Motor neuron (in vitro differentiated cells): ENCODE measurements around the gene DSTYK. TPM values are rescaled to one million over a fixed set of nuclear protein-coding genes. Genes with fewer than 3 reads are reported as not detected.

Experiments
- ATAC-seq, 8 experiments: fragments of 200-7000 bp; cut with Tn5 transposase; replicated peaks in 6 of 8; 2 replicates each; pipeline ENCODE4 v1.8.0; 2021; ENCODE audit warnings: mild to moderate bottlenecking in 8 of 8, moderate library complexity in 8 of 8
- H3K27ac ChIP-seq, 2 donors: fragments of 250-450 bp; sonication (Bioruptor Pico); 2 replicates each; pipeline ENCODE4 v1.9.0; 2021; ENCODE audit warnings: antibody characterized with exemption in 2 of 2, mild to moderate bottlenecking in 2 of 2, moderate library complexity in 1 of 2
- H3K4me1 ChIP-seq, 2 donors: fragments of 250-450 bp; sonication (Bioruptor Pico); replicated peaks in 1 of 2; 2 replicates each; pipeline ENCODE4 v1.6.1; 2021; ENCODE audit warnings: antibody characterized with exemption in 2 of 2, mild to moderate bottlenecking in 2 of 2, moderate library complexity in 1 of 2
- H3K4me3 ChIP-seq, 5 donors: fragments of 250-450 bp; sonication (Bioruptor Pico); 2 replicates each; pipeline ENCODE4 v1.9.0; 2021; ENCODE audit warnings: antibody characterized with exemption in 5 of 5, mild to moderate bottlenecking in 5 of 5, moderate library complexity in 4 of 5
- WGBS, 10 experiments: fragments of 450-650 bp; shearing (Covaris generic); methylation state at CpG; one replicate each; pipeline ENCODE4 v1.0.0; 2022; 5-methylcytosine and 5-hydroxymethylcytosine counted together
- in situ Hi-C, 9 experiments: fragments of 400-800 bp; cut with MboI; loops; one replicate each; pipeline ENCODE4 v1.15.0; 2021; ENCODE audit warnings: low sequenced_read_pairs in 9 of 9, low pct_unique_long_range_greater_than_20kb in 2 of 9; ENCODE audit not compliant: unreplicated experiment in 9 of 9
- total RNA-seq, 8 experiments: library from RNA; unstranded; fragments of 300-600 nt; gene quantifications; 2 replicates each; pipeline versions ENCODE4 v1.2.3 to v1.2.4, GENCODE V29; 2022

DSTYK gene
- total RNA-seq, 8 experiments from 2014 or later: 9.6 to 18.3 (median 12.0) TPM

DNA sequence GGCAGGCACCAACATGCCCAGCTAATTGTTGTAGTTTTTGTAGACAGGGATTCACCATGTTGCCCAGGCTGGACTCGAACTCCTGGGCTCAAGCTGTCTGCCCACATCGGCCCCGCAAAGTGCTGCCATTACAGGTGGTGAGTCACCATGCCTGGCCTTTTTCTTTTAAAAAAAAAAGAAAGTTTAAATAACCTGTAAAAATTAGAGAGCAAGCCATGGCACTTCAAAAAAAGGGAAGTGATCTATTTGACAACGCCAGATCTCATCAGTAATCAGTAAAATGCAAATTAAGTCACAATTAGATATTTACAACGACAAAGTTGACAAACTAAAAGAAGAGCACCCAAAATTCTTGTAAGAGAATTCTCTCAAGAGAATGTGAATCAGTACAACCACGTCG, 86.8 kb downstream of the DSTYK start:
- Histone ChIP-seq H3K4me1 (peaks cover 9 to 14% of the 10 kb centered on the region in 2 donors), H3K27ac (no peak overlapping the region), H3K4me3 (no peak overlapping the region)
- in situ Hi-C loops: no loop called here
- WGBS, 10 experiments: 74 to 90% (median 82%) methylated on average over 3 to 7 of the region's 7 CpGs; no CpG with 5 or more reads in 1 of the 10 experiments
- no peak for ATAC-seq

DNA sequence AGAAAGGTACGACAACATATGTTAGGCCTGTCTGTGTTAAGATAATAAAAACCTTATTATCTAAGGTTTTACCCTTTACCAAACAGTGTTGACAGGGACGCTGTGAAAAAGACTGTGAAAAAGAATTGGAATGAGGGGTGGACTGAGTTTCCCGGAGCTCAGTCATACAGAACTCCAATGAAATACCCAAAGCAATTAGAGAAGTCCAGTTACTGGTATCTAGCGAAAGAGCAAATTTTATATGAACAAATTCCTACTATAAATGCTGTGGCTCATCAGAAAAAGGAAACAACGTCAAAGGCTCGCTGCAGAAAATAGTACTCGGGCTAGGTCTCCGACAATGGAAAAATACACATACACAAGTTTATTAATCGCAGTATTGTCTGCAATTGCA, 89.0 kb downstream of the DSTYK start:
- in situ Hi-C loops: no loop called here
- 0 to 51% (median 31%) methylated on average over 1 to 9 of the region's 9 CpGs for WGBS, 10 experiments
- ATAC-seq: peak in 5 of 8 experiments; percentile 7 to 30 (median 19)
- peak overlapping the region; percentile 98 to 99 for H3K27ac ChIP-seq
- H3K4me3 ChIP-seq: peak overlapping the region; percentile 58 to 86 (median 71)
- H3K4me1 ChIP-seq: peaks cover 9 to 14% of the 10 kb centered on the region in 2 donors

DNA sequence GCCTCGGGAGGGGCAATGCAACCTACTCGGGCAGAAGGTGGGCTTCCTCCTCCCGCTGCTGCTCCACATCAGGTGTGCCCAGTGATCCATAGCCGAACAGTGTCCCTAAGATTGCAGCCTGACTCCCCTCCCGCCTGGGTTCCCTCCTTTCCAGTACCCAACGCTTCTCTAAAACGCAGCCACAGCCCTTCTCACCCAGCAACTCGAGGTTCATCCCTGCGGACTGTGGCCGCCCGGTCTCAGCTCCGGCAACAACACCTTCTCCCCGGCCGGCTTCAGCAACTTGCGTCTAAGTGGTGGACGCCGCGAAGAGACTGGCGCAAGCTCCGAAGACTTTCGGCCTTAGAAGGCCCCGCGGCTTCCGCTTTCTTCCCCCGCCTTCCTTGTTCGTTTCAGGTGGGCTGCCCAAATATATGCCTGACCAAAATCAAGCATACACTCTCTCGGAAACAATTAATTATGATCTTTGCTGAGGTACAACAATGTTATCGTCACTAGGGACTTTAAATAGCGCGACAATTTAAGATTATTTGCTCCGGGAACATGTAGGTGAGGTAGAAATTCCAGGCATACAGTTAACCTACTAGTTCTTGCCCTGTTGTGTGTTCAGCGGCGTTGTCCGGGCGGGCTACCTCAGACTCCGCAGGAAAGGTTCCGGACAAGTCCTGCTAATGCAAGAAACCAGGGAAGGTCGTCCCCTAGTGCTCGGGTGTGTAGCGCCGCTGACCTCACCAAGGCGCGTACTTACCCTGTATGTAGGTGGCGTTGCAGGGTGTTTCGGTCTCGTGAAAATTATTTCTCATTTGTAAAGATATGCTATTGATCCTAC, 89.6 kb downstream of the DSTYK start, which contains the start of gene RBBP5:
RBBP5 (minus strand) TSS at position 319 of the 829 bp plus-strand sequence; CDS start at position 214, 105 bp downstream.
- 0 to 2% (median 0%) methylated on average over 1 to 45 of the region's 46 CpGs; no CpG with 5 or more reads in 1 of the 10 experiments for WGBS, 10 experiments
- in situ Hi-C loops: no loop called here
- peak within 1 kb of the TSS; percentile 98 to 99 for H3K27ac ChIP-seq
- peak; percentile 96 to 99 (median 99) for ATAC-seq
- peaks cover 9 to 14% of the 10 kb centered on the region in 2 donors for H3K4me1 ChIP-seq
- peak within 1 kb of the TSS; percentile 58 to 86 (median 71) for H3K4me3 ChIP-seq

DNA sequence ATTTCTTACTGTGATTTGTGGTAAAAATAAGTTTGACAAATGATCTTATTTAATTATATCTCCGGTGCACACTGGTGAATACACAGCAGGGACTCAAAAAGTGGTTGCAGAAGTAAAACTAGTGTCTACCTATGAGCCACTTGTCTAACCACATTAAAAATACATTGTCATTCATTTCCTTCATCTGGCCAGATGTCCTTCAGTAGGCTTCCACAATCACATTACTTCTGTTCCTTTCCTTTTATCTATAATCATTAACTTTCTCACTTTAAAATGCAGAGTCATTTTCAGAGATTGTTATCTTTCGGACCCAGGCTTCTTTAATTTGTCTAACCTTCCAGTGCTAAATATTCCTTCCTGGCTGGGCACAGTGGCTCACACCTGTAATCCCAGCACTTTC, 92.8 kb downstream of the DSTYK start:
- ATAC-seq: no peak
- no peak overlapping the region for H3K27ac ChIP-seq
- no peak overlapping the region for H3K4me3 ChIP-seq
- in situ Hi-C loops: no loop called here
- 71 to 100% (median 95%) methylated on average over 1 to 2 of the region's 2 CpGs; no CpG with 5 or more reads in 1 of the 10 experiments for WGBS, 10 experiments
- peaks cover 9 to 14% of the 10 kb centered on the region in 2 donors for H3K4me1 ChIP-seq

- in situ Hi-C loops: no loop called here
- no peak overlapping the region for H3K4me3 ChIP-seq
- ATAC-seq: no peak
- no peak overlapping the region for H3K27ac ChIP-seq
- no peaks in the 10 kb centered on the region for H3K4me1 ChIP-seq
Observed at GRCh38 chr1:205111354-205111753, 100.1 kb downstream of the DSTYK start.

- ATAC-seq: no peak
- WGBS, 10 experiments: 70 to 100% (median 84%) methylated on average over 1 to 5 of the region's 5 CpGs; no CpG with 5 or more reads in 5 of the 10 experiments
- no peak overlapping the region for H3K4me3 ChIP-seq
- H3K4me1 ChIP-seq: no peaks in the 10 kb centered on the region
- H3K27ac ChIP-seq: no peak overlapping the region
- in situ Hi-C loops: no loop called here
Observed at GRCh38 chr1:205109711-205110110, 101.8 kb downstream of the DSTYK start.

- no peak for ATAC-seq
- Histone ChIP-seq H3K4me1 (no peaks in the 10 kb centered on the region), H3K4me3 (no peak overlapping the region), H3K27ac (no peak overlapping the region)
- 90 to 100% (median 100%) methylated on average over 1 of the region's 1 CpG; no CpG with 5 or more reads in 1 of the 10 experiments for WGBS, 10 experiments
- in situ Hi-C loops: no loop called here
Observed at GRCh38 chr1:205109269-205109668, 102.2 kb downstream of the DSTYK start.

- ATAC-seq: no peak
- WGBS, 10 experiments: 80 to 100% (median 91%) methylated on average over 1 to 4 of the region's 4 CpGs
- in situ Hi-C loops: no loop called here
- Histone ChIP-seq H3K27ac (no peak overlapping the region), H3K4me3 (no peak overlapping the region), H3K4me1 (no peaks in the 10 kb centered on the region)
Observed at GRCh38 chr1:205108464-205108863, 103.0 kb downstream of the DSTYK start.

DNA sequence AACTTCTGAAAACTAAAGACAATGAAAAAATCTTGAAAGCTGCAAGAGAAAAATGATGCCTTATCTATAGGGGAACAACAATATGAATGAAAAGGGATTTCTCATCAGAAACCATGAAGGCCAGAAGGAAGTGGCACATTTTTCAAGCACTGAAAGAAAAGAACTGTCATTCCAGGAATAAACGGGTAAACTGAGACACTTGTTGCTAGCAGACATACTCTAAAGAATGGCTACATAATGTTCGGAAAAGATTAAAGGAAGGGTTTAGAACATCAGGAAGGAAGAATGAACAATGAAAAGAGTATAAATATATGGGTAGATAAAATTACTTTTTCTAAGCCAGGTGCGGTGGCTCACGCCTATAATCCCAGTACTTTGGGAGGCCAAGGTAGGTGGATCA, 104.2 kb downstream of the DSTYK start:
- WGBS, 10 experiments: 80 to 100% (median 94%) methylated on average over 1 to 4 of the region's 4 CpGs
- Histone ChIP-seq H3K4me3 (no peak overlapping the region), H3K4me1 (no peaks in the 10 kb centered on the region), H3K27ac (no peak overlapping the region)
- in situ Hi-C loops: no loop called here
- no peak for ATAC-seq

GRCh38 chr1:205102404-205102803, 109.1 kb downstream of the DSTYK start:
- 90 to 100% (median 100%) methylated on average over 1 to 3 of the region's 3 CpGs for WGBS, 10 experiments
- in situ Hi-C loops: no loop called here
- Histone ChIP-seq H3K27ac (no peak overlapping the region), H3K4me3 (no peak overlapping the region), H3K4me1 (no peaks in the 10 kb centered on the region)
- no peak for ATAC-seq

DNA sequence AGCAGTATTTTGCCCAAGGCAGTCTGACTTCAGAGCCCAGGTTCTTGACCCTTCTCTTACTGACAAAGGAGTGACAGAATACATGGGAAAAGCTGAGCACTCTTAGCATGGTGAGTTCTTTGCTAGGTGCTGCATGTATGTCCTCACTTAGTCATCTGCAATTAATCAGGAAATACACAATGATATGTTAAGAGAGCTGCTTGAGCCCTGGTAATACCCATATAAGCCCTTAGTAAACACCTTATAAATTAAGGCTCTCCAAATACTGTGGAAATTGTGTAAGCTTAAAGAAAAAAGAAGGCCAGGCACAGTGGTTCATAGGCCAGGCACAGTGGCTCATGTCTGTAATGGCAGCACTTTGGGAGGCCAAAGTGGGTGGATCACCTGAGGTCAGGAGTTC, 113.3 kb downstream of the DSTYK start:
- in situ Hi-C loops: no loop called here
- Histone ChIP-seq H3K4me1 (no peaks in the 10 kb centered on the region), H3K27ac (no peak overlapping the region), H3K4me3 (no peak overlapping the region)
- no peak for ATAC-seq

- in situ Hi-C loops: no loop called here
- Histone ChIP-seq H3K27ac (no peak overlapping the region), H3K4me1 (no peaks in the 10 kb centered on the region), H3K4me3 (no peak overlapping the region)
- no peak for ATAC-seq
Observed at GRCh38 chr1:205095422-205095821, 116.1 kb downstream of the DSTYK start.
